Ramos (cell line): Measurements from ENCODE around the gene CCNY.

Experiments used
- in situ Hi-C: fragments of 300-500 bp; cut with MboI; formaldehyde crosslinking; loops from one replicate; pipeline ENCODE4 v1.14.3; 2022; ENCODE audit warnings: low sequenced_read_pairs; ENCODE audit not compliant: unreplicated experiment

CCNY gene

DNA sequence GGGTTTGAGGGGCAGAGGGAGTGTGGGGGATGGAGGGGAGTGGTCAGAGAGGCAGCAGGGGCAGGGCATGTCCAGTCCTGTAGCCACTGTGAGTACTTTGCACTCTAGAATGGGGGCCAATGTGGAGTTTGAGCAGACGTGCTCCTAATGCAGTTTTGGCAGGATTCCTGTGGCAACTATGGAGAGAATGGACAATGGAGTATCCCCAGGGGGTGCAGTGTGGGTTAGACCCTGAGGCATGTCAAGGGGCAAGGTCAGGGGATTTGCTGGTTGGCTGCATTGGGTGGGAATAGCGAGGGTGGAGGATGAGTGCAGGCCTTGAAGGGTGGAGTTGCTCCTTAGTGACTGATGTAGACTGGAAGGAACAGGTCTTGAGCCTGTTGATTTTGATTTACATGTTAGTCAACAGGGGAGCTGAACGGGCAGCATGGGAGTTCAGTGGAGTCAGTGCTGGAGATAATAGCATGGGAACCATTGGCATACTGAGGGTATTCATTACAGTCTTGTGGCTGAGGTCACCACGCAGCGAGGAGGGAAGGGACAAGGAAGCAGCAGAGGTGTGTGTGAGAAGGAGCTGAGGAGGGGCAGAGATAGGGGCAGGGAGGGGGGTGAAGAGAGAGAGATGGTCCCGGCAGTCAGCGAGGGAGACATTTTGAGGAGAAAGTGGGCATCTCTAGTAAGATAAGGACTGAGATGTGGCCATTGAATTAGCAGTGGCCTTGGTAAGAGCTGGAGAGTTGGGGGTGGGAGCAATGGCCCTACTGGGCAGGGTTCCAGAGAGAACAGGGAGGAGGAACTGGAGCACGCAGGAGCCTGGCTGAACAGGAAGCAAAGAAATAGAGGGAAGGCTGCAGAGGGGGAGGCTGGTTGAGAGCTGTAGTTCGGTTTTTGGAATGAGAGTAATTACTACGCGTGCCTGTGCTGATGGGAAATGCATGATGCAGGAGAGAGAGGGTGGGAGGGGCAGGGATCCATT, 112.7 kb downstream of the CCNY start:
- in situ Hi-C loops = no loop called here

DNA sequence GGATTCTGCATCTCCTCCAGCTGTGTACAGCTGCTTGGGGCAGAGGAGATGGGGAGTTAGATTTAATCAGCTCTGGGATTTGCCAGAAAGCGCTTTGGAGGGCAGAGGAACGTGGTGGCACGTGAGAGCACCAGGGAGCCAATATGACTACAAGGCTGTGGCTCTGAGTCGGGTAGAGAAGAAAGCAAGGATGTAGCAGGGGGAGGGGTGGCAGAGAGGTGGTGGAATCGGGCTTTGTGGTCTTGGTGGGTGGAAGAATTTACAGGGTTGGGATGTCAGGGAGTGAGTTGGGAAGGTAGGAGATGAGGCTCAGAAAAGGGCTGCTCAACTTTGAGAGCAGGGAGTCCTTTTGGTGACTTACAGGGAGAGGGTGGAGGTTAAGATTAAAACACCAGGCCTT, 113.6 kb downstream of the CCNY start:
- in situ Hi-C loops = no loop called here

DNA sequence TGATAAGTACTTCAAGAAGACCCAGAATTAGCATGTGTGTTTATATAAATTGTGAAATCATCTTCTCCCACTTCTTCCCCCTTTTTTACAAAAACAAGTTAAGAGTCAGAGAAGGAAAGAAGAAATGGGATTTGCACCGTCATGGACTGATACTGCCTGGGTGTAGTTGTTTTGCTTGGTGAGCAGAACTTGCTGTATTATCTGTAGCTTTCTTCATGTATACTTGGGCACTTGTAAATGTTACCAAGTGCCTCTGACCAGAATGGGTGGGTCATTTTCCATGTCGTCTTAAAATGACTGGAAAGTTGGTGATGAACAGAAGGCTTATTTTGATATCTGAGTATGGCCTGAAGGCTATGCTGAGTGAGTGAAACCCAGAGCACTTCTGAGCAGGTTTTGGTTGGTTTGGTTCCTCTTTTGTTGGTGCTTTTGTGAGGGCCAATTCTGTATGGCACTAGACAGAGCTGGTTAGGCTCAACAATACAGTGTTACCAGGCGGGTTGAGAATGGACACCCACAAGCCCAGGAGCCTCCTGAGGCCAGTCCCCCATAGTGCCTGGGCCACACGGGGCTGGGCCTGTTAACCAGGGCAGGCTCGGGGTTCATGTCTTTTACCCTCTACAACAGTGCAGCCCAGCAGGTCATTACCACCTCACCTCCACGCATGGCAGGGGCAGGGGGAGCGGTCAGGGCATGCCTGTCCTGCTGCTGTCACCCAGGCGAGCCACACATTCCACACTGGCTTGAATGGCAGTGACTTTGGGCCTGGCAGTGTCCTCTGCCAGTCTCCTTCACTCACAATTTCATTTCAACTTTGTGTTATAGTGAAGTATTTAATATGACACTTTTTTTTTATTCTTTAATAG, 115.1 kb downstream of the CCNY start:
- in situ Hi-C loops = no loop called here

DNA sequence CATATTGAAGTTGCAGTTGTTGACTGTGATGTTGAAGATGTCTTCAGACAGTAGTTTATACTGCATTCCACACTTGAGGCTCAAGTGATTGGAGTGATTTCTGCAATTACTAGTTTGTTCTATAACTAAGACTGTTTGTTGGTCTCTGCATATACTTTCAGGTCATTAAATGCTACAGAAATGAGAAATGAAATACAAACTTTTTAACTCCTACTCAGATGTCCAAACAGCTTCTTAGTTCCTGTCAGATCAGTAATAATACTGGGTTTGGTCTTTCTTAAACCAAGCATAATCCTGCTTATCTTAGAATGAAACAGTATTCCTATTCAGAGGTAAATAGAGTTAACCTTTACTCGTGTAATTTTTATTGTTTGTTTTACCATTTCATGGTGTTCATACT, 115.9 kb downstream of the CCNY start:
- in situ Hi-C loops = no loop called here

DNA sequence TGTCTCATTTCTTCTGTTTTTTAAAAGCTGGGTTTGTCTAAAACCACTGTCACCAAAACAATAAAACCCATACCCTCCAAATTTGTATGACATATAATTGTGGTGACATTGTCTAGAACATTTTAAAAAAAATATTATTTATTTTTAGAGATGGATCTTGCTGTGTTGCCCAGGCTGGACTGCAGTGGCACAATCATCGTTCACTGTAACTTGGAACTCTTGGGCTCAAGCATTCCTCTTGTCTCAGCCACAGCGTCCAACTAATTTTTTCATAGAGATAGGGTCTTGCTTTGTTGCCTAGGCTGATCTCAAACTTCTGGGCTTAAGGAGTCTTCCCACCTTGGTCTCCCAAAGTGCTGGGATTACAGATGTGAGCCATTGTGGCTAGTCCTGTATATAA, 116.5 kb downstream of the CCNY start:
- in situ Hi-C loops = no loop called here

DNA sequence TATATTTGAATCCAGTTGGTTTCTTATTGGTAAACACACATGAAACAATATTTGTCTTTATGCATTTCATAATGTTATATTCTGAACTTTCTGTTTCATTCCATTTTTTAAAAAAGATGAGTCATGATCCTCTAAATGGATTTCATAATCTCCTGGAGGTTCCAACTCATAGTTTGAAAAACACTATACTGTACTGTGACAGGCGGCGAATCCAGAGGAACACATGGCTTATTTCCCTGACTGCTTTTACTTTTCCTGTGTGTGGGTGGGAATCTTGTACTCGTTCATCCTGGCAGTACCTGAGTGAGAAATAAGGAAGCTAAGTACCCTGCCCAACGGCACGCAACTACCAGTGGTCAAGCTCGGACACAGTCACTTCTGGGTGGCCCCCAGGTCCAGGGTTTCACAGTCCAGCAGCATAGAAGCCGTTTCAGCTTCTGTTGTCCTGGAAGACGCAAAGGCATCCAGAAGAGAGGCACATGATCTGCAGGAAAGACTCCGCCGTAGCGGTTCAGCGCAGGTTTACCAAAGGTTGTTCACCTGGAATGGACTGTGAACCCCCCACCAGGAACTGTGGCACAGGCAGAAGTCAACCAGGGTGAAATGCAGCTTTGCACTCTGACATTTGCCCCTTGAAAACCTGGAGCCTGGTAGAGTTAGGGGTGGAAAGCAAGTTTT, 117.7 kb downstream of the CCNY start:
- in situ Hi-C loops = no loop called here

DNA sequence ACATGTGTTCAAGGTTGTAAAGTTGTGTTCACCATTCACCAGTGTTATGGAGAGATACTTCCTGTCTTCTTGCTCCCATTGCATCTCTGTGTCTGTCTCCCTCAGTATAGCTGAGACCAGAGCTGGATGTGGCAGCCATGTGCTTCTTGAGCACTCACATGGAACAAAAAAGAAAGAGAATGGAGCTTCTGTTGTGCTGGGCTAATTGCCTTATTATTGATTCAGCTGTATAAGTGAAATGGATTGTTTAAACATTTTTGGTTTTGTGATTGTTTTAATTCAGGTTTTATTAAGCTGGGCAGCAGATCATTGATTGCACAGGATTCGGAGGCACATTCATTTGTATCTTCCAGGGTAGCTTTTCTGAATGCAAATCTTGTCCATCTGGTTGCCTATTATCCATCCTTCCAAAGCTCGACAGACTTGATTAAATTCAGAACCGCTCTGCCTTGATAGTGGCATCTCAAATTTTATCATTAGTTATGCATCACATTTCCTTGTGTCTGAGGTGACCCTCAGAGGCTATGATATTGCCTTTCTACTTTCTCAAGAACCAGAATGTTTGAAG, 119.9 kb downstream of the CCNY start:
- in situ Hi-C loops = no loop called here

DNA sequence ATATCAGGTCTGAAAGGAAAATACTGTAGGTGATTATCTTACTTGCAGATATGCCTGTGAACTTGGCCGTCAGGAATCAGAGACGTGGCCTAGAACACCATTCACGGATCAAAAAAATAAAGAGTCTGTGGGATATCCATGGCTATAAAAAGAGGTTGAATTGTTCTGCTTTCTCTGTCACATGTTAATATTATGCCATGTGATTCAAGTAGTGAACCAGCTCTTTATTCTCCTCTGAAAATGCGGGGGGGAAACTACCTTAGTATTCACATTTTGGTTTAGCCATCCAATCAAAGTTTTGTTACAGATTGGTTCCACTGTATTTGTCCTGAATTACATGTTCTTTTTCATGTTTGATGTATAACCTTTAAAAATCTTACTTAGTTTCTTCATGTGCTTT, 120.5 kb downstream of the CCNY start:
- in situ Hi-C loops = no loop called here

DNA sequence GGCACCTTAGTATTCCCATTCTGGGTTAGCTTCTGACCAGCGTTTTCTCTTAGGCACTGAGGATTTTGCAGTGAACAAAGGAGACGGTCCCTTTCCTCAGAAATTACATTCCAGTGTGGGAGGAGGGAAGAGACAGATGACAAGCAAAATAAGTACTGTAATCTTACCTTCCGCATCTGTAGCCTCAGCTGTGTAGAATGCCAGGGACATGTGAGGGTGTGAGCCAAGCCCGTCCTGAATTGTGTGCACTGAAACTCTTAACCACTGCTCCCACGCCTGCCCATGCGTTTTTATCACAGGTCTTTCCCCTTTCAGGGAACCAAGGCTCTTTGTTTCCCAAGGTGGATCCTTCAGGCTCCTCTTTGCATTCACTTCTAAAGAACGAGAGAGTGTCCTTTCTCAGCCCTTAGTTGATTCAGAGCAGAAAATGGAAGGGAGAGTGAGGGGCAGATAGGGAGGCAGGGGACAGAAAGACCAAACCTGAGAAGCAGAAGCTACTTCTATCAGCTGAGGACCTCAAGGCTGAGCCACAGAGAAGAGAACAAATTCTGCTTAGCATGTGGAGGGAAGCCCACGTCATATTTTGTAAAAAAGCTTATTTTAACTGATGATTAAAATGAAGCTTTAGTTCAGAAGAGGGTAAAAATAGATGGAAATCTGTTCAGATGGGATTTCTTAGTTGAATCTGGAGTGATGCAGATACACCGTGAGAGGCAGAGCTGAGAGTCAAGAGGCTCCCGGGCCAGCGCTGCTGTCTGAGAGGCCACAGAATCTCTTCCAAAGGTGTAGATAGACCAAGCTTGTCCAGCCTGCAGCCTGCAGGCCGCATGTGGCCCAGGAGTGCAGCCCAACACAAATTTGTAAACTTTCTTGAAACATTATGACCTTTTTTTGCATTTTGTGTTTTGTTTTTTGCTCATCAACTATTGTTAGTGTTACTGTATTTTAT, 122.5 kb downstream of the CCNY start:
- in situ Hi-C loops = no loop called here

DNA sequence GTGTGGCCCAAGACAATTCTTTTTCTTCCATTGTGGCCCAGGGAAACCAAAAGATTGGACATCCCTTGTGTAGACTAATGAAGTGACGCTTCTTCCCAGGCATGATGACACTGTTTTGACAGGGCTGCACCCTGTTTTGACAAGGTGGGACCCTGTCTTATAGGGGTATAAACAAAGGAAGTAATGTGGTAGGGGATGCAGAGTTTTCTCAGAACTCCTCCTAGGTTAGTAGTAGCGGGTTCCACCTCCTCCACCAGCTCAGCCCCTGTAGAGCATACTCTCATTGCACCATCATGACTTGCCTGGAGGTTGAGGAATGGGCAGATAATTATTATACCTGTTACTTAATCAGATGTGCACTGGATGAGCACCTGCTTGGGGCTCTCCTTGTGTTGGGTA, 123.1 kb downstream of the CCNY start:
- in situ Hi-C loops = no loop called here

DNA sequence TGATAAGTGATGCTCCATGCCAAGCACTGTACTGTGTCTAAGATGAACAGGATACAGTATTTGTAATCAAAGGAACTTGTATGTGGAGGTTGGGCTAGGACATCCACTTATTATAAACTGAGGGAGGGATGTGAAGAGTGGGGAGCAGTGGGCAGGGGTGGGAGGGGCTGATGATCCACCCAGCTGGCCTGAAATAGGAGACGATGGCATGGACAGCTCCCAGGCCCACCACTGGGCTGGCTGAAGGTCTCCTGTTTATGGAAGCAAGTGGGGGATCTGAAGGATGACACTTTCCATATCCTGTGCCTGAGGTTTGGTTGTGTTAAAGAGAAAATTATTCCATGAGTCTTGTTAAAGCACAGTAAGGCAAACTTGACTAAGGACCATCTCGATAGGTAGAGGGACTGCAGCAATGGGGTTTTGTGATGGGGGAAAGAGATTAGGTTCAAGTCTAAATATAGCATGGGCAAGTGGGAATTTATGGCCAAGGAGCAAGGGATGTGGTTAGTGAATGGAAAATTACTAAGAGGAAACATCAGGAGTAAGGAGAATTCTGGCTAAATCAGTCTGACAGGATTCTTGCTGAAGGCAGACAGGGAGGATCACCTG, 124.6 kb downstream of the CCNY start:
- in situ Hi-C loops = no loop called here

DNA sequence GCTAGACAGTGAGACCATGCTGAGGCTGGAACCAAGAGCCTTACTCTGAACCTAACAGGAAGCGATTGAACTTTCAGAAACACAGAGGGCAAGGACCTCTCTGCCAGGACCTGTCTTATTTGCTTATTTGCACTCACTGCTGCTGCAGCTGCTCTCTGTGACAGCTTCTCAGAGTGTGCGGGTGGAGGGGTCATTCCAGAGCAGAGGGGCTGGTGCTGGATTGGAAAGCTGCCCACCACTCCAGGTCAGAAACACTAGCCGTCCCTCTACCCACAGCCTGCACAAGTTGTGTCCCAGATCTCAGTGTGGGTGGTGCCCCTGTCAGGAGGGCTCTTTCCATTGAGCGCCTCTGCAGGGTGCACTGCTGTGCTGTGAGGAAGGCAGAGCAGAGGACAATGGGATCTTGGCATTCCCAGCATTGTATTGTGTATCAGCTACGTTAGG, 126.2 kb downstream of the CCNY start:
- in situ Hi-C loops = no loop called here

DNA sequence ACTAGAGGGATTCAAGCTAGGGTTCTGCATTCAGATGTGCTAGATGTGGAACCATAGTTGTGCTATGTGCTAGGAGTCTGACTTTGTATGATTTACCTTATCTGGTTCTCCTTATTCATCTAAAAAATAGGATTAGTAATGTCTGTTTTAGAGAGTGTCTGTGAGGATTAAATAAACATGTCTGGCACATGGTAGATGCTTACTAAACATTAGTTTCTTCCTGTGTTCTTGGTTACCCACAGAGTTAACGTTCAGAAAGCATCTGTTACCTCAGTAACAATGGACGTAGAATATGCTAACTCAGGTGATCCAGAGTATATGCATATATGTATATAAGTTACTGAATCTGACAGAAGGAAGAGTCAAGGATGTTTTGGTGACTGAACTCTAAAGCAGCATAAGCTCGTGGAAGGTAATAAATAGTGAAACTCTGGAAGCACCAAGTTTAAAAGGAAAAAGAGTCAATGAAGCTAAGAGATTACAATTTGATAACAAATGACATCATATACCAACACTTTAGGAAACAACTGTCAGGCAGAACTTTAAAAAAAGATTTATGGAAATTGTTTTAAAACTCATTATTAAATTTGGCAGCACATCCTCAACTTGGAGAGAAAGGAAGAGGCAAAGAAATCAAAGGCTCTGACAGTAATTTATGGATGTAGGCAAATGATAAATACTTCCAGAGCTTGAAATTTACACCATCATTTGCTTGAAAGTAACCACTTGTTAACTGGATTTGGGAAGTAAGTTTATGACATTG, 127.0 kb downstream of the CCNY start:
- in situ Hi-C loops = no loop called here

DNA sequence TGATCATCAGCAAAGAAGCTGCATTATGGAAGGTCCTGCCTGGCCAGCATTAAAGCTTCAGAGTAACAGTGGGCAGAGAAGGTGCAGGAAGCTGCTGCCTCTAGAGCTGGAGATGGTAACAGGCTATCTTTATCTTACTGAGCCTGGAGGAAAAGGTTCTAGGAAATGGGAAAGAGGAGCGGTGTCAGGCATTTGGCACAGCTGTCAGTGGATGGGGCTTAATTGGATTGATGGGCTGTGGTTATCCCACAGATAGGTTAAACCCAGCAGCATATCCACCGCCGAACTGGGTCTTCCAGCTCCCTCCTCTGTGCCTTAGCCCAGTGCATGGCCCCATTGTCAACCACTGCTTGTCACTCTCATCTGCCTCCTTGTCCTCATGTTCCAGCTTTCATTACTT, 127.6 kb downstream of the CCNY start:
- in situ Hi-C loops = no loop called here

DNA sequence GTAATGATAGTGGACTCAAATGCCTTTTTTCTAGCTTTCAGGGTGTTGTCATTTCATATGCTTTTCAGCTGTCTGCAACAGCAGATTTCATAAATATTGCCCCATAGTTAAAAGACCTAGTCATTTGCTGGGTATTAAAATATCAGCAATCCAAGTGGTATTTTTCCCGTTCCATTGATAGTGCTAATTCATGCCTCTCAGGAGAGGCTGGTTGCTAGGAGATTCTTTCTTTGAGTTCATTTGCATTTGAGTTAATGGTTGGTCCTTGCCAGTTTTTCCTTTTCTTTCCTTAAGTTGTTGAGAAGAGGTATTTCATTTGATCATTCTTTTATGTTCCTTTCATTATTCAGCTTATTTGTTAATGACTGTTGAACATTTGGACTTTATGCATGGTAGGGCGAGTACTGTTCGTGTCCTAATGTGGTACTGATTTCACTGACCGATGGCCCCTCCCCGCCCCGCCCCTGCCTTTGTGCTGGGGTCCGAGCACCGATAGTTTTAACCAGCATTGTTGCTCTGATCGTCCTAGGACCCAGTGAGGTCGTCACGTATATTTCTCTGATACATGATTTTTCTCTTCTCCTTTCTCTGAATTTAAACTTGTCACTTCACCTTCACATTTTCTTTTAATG, 128.6 kb downstream of the CCNY start:
- in situ Hi-C loops = no loop called here

DNA sequence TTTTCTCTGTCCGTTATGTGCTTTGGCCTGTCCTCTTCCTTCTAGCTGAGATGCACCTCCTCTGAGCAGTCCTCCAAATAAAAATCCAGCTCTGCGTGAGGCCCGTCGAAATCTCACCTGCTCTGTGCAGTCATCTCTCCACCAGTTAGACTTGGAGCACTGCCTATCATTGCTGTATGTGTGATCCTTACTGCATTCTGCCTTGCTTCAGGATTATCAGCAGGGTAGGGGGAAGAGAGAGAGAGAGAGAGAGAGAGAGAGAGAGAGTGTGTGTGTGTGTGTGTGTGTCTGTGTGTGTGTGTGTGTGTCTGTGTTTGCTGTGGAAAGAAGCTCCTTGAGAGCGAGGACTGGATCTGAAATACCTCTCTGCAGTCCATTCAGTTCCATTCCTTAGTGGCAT, 129.4 kb downstream of the CCNY start:
- in situ Hi-C loops = no loop called here

DNA sequence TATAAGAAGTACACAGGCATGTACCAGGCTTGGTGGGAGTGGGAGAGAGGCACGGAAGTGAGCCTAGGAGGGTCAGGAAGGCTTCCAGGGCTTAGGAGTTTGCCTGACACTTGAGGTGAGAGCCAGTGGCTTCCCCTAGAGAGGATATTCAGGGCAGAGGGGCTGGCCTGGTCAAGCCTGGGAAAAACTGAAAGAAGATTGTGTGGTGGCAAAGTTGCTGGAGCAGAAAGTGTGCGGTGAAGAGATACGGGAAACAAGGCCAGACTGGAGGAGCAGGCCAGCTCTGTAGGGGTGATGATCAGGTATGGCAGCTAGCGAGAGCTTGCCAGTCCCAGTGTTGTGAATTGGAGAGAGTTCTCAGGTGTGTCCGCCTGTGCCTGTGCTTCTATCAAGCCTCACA, 129.9 kb downstream of the CCNY start:
- in situ Hi-C loops = no loop called here

DNA sequence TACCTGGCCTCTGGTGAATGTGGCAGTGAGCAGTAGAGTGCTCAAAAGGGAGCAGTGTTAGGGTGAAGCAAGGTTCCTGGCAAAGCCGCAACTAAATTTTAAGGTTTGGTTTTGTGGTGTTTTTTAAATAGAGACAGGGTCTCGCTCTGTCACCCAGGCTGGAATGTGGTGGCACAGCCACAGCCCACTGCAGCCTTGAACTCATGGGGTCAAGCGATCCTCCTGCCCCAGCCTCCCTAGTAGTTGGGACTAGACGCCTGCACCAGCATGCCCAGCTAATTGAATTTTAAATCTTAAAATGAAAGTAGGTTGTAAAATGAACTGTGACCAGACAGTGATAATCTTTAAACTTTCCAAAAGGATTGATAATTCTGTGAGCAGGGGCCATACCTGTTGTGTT, 130.4 kb downstream of the CCNY start:
- in situ Hi-C loops = no loop called here
